GM12878 (cell line): ENCODE data around the gene SUCNR1. TPM values are rescaled to one million over a fixed set of nuclear protein-coding genes. Genes with fewer than 3 reads are reported as not detected.

Experiments used
- ATAC-seq: fragments of 200-7000 bp; cut with Tn5 transposase; 3 replicates; pipeline ENCODE4 v1.9.1; 2020; ENCODE audit warnings: mild to moderate bottlenecking, moderate library complexity
- BruUV-seq: library from RNA; stranded (reverse); fragments of 400-500 nt; replicated peaks from 2 replicates; lab custom pipeline; 2021; lab: Mats Ljungman, UMichigan
- CTCF ChIA-PET: fragments of 300-600 bp; sonication (Branson Sonifier 250); formaldehyde crosslinking; extraction: SDS; loops from one replicate; lab custom pipeline; 2021; ENCODE audit warnings: inconsistent platforms; lab: Yijun Ruan, JAX
- POLR2A ChIA-PET: fragments of 350-600 bp; formaldehyde crosslinking; extraction: SDS; loops from one replicate; lab custom pipeline; 2021; ENCODE audit warnings: inconsistent platforms; lab: Charles Lee
- RAD21 ChIA-PET: fragments of 300-600 bp; sonication (Branson Sonifier 250); formaldehyde crosslinking; loops from one replicate; lab custom pipeline; 2023; ENCODE audit warnings: antibody characterized with exemption; ENCODE audit not compliant: unreplicated experiment; lab: Charles Lee
- SMC1A ChIA-PET: fragments of 300-600 bp; sonication (Branson Sonifier 250); formaldehyde crosslinking; loops from one replicate; lab custom pipeline; 2023; ENCODE audit not compliant: unreplicated experiment, uncharacterized antibody; lab: Charles Lee
- DNase-seq: peaks from one replicate; pipeline ENCODE4 v3.0.0-alpha.2; 2011; ENCODE audit warnings: low read depth, low spot score
- FAIRE-seq: peaks from 3 replicates; lab custom pipeline; 2011; peaks lifted over from hg19 to GRCh38; lab: Jason Lieb, UNC
- H2AFZ ChIP-seq: 2 replicates; pipeline ENCODE4 v1.6.0; 2011; ENCODE audit warnings: low read depth, low read length, control low read depth; ENCODE audit not compliant: control insufficient read depth
- H3K27ac ChIP-seq: 2 replicates; pipeline ENCODE4 v1.5.1; 2011; ENCODE audit warnings: control low read depth; ENCODE audit not compliant: control insufficient read depth, insufficient read depth
- H3K27me3 ChIP-seq, 2 experiments: replicated peaks in 1 of 2; 2 replicates each; pipeline versions ENCODE4 v1.6.0 to v1.6.1; 2011; ENCODE audit warnings: low read length in 1 of 2; ENCODE audit not compliant: control insufficient read depth in 2 of 2, insufficient read depth in 2 of 2
- H3K36me3 ChIP-seq, 2 experiments: 2 replicates each; pipeline ENCODE4 v1.5.1; 2011; ENCODE audit warnings: low read length in 1 of 2; ENCODE audit not compliant: control insufficient read depth in 2 of 2, insufficient read depth in 2 of 2
- H3K4me1 ChIP-seq: 2 replicates; pipeline ENCODE4 v1.6.1; 2011; ENCODE audit warnings: mild to moderate bottlenecking, low read length, moderate library complexity, mixed read lengths; ENCODE audit not compliant: control insufficient read depth, insufficient read depth
- H3K4me2 ChIP-seq: 2 replicates; pipeline ENCODE4 v1.6.0; 2011; ENCODE audit warnings: control low read depth; ENCODE audit not compliant: control insufficient read depth, insufficient read depth
- H3K4me3 ChIP-seq: fragments of 200-600 bp; sonication (generic); 2 replicates; pipeline ENCODE4 v1.5.1; 2016
- H3K79me2 ChIP-seq: 2 replicates; pipeline ENCODE4 v1.6.0; 2011; ENCODE audit warnings: low read length; ENCODE audit not compliant: control insufficient read depth, insufficient read depth
- H3K9ac ChIP-seq: 2 replicates; pipeline ENCODE4 v1.8.0; 2011; ENCODE audit warnings: low read length, control low read depth, mixed read lengths; ENCODE audit not compliant: control insufficient read depth, insufficient read depth
- H3K9me3 ChIP-seq: replicated peaks from 3 replicates; pipeline ENCODE4 v1.5.1; 2011; ENCODE audit warnings: mild to moderate bottlenecking, low read length; ENCODE audit not compliant: control insufficient read depth, insufficient read depth
- H4K20me1 ChIP-seq: 2 replicates; pipeline ENCODE4 v1.6.0; 2011; ENCODE audit not compliant: control insufficient read depth, insufficient read depth
- BACH1 ChIP-seq: fragments of 450-650 bp; IDR thresholded peaks from 2 replicates; pipeline ENCODE4 v1.6.1; 2017; ENCODE audit warnings: mild to moderate bottlenecking, borderline replicate concordance
- BCL3 ChIP-seq: IDR thresholded peaks from 2 replicates; pipeline ENCODE4 v1.6.1; 2011; ENCODE audit warnings: borderline replicate concordance, low read depth, mild to moderate bottlenecking, moderate library complexity, low read length; ENCODE audit not compliant: insufficient read depth, poor library complexity, severe bottlenecking
- CEBPZ ChIP-seq: fragments of 150-350 bp; IDR thresholded peaks from 2 replicates; pipeline ENCODE4 v1.6.1; 2016; ENCODE audit warnings: low read depth, low read length
- KDM1A ChIP-seq: fragments of 200-600 bp; sonication (generic); IDR thresholded peaks from 2 replicates; pipeline ENCODE4 v1.6.1; 2016; ENCODE audit warnings: borderline replicate concordance
- LARP7 ChIP-seq: fragments of 450-650 bp; IDR thresholded peaks from 2 replicates; pipeline ENCODE4 v1.6.1; 2017; ENCODE audit warnings: mild to moderate bottlenecking
- MAX ChIP-seq: IDR thresholded peaks from 2 replicates; pipeline ENCODE4 v1.6.1; 2012; ENCODE audit warnings: low read depth, low read length, improper control_type of control experiment
- RELA ChIP-seq: fragments of 450-650 bp; IDR thresholded peaks from 2 replicates; pipeline ENCODE4 v1.8.0; 2014; ENCODE audit warnings: borderline replicate concordance; ENCODE audit not compliant: partially characterized antibody
- ZNF217 ChIP-seq: fragments of 450-650 bp; IDR thresholded peaks from 2 replicates; pipeline ENCODE4 v1.6.1; 2017; ENCODE audit warnings: antibody characterized with exemption, mild to moderate bottlenecking
- WGBS: methylation state at CpG from one replicate; pipeline ENCODE4 v1.1.6; 2016; ENCODE audit warnings: low lambda C conversion rate; ENCODE audit not compliant: insufficient replicate concordance, insufficient coverage; ENCODE audit errors: missing lambda C conversion rate; 5-methylcytosine and 5-hydroxymethylcytosine counted together
- in situ Hi-C: fragments of 300-500 bp; cut with MboI; formaldehyde crosslinking; loops from 9 replicates; pipeline ENCODE4 v1.14.3; 2018; ENCODE audit warnings: mixed read lengths
- intact Hi-C: fragments of 100-400 bp; cut with micrococcal nuclease; formaldehyde crosslinking; loops from one replicate; pipeline ENCODE4 v1.14.2; 2022; ENCODE audit not compliant: unreplicated experiment
- polyA plus RNA-seq, 11 experiments: library from polyadenylated mRNA; depleted of rRNA in 4 of 11; unstranded in 6 of 11; stranded (reverse) in 5 of 11; fragments of >200 nt; fragmentation: Nextera tagmentation in 4 of 11; fragmentation: Illumina TruSeq in 1 of 11; extraction: Ambion mirVana in 4 of 11; extraction: Trizol in 1 of 11; gene quantifications; 1 replicate in 1 of 11; 2 replicates in 10 of 11; pipeline versions ENCODE4 v1.2.1 to v1.2.3, GENCODE V29; 2011 to 2016; ENCODE audit warnings: inconsistent platforms in 2 of 11, missing spikeins in 2 of 11, low read depth in 1 of 11
- total RNA-seq, 4 experiments: library from RNA; depleted of rRNA in 3 of 4; stranded (reverse); fragments of >200 nt in 3 of 4; fragmentation: Illumina TruSeq in 1 of 4; extraction: Trizol in 1 of 4; gene quantifications; 2 replicates each; pipeline versions ENCODE4 v1.2.1 to v1.2.3, GENCODE V29; 2013 to 2021

Gene SUCNR1
- total and polyA plus RNA-seq, 10 of the 15 experiments (the other 5 are each of a cell fraction or from before 2014, with no cell fraction given) = 0.03 to 0.12 (median 0.07) TPM; not detected in 4

GRCh38 chr3:151891721-151892120, 18.3 kb downstream of the SUCNR1 start:
- H3K36me3 ChIP-seq = no peaks in the 10 kb centered on the region
- WGBS = 81% methylated on average over 5 of the region's 5 CpGs
- H3K27me3 ChIP-seq = no peaks in the 10 kb centered on the region
- in situ Hi-C loops = no loop called here
- H4K20me1 ChIP-seq = no peaks in the 10 kb centered on the region
- H3K4me1 ChIP-seq = no peaks in the 10 kb centered on the region
- intact Hi-C loops = no loop called here
- H2AFZ ChIP-seq = no peak overlapping the region
- TF ChIP-seq ZNF217 = no peak
- TF ChIP-seq CEBPZ = no peak
- no peak for TF ChIP-seq KDM1A
- no peak for TF ChIP-seq BCL3
- no peak for TF ChIP-seq MAX
- no peak for TF ChIP-seq RELA
- no peak for TF ChIP-seq BACH1
- no peak for TF ChIP-seq LARP7
- TF ChIP-seq, all 136 proteins: peak for 0
- H3K9me3 ChIP-seq = no peaks in the 10 kb centered on the region
- no peak overlapping the region for H3K4me3 ChIP-seq
- ATAC-seq (no peak), DNase-seq (no peak), FAIRE-seq (no peak)
- SMC1A ChIA-PET = no interaction called here
- no peak overlapping the region for H3K9ac ChIP-seq
- POLR2A ChIA-PET = no interaction called here
- H3K27ac ChIP-seq = no peak overlapping the region
- RAD21 ChIA-PET = no interaction called here
- H3K4me2 ChIP-seq = no peak overlapping the region
- BruUV-seq = no TSS peak
- CTCF ChIA-PET = interaction anchor here (1.7 kb wide), 1 partner anchor 11 kb away, joined by 4 read pairs; no protein-coding TSS in a partner anchor
- H3K79me2 ChIP-seq = no peaks in the 10 kb centered on the region
